Omental fat pad (tissue), 4 donors: Measurements from ENCODE around the gene KRTDAP. TPM values are rescaled to one million over a fixed set of nuclear protein-coding genes. Genes with fewer than 3 reads are reported as not detected.

Source experiments
- ATAC-seq: fragments of 150-250 bp; one replicate; pipeline ENCODE4 v1.9.1; 2016; ENCODE audit warnings: mild to moderate bottlenecking, moderate library complexity; ENCODE audit not compliant: low FRiP score
- DNase-seq: peaks from one replicate; pipeline ENCODE4 v3.0.0-alpha.2; 2019; ENCODE audit warnings: low spot score
- total RNA-seq, 4 donors: library from RNA; depleted of rRNA; stranded (reverse); fragments of >200 nt; gene quantifications; one replicate each; pipeline ENCODE4 v1.1.0, GENCODE V29; 2016
- TF ChIP-seq, protein P1 (sequence below), 3 donors: fragments of 450-650 bp; IDR thresholded peaks; one replicate each; pipeline ENCODE4 v1.5.1; 2016 to 2017; ENCODE audit warnings: antibody characterized with exemption in 3 of 3, mild to moderate bottlenecking in 3 of 3, moderate library complexity in 2 of 3

KRTDAP gene
- total RNA-seq, 4 donors from 2014 or later: not detected

DNA sequence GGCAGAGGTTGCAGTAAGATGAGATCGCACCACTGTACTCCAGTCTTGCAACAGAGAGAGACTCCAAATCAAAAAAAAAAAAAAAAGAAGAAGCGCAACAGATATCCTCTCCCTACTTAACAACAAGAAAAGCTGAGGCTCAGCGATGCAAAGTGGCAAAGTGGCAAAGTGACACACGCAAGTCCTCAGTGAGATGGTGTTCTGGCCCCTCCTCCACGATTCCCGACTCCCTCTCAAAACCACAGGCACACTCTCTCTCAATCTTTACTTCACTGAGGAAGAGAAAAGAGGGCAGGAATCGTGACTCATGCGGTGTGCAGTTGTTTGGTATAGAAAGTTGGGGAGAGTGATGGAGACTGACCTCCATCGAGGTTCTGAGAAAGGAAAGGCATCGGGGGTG lies 29.7 kb downstream of the KRTDAP start:
- TF ChIP-seq, protein P1, sequence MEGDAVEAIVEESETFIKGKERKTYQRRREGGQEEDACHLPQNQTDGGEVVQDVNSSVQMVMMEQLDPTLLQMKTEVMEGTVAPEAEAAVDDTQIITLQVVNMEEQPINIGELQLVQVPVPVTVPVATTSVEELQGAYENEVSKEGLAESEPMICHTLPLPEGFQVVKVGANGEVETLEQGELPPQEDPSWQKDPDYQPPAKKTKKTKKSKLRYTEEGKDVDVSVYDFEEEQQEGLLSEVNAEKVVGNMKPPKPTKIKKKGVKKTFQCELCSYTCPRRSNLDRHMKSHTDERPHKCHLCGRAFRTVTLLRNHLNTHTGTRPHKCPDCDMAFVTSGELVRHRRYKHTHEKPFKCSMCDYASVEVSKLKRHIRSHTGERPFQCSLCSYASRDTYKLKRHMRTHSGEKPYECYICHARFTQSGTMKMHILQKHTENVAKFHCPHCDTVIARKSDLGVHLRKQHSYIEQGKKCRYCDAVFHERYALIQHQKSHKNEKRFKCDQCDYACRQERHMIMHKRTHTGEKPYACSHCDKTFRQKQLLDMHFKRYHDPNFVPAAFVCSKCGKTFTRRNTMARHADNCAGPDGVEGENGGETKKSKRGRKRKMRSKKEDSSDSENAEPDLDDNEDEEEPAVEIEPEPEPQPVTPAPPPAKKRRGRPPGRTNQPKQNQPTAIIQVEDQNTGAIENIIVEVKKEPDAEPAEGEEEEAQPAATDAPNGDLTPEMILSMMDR (IDR thresholded peaks at IDR 0.05): no peak
- DNase-seq (no peak), ATAC-seq (no peak)

DNA sequence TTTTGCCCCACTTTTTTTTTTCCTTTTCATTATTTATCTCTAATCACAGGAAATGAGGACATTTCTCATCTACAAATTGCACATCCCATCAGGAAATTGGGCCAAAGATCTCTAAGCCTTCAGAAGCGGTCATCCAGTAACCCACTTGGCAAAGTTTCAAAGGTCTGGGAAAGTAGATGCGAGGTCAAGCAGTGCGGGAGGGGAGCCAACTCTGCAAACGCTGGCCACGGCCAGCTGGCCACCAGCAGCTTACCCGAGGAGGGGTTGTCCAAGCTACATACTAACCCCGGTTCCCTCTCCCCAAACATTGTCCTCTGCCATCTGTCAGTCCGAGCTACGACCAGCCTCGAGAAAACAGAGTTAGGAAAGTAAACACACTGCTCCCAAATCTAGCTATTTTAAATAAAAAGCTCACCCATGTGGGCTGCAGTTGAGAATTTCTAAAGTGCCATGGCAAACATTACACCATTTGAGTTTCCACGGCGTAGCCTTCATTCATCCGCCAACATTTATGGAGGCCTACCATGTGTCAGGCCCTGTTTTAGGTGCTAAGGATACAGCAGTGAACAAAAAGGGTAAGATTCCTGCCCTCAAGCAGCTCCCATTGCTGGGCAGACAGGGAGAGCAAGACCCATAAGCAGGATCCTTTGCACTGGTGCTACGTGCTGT lies 30.7 kb downstream of the KRTDAP start:
- no peak for DNase-seq
- TF ChIP-seq, protein P1 (IDR thresholded peaks at IDR 0.05): no peak
- ATAC-seq: peak; percentile 73

DNA sequence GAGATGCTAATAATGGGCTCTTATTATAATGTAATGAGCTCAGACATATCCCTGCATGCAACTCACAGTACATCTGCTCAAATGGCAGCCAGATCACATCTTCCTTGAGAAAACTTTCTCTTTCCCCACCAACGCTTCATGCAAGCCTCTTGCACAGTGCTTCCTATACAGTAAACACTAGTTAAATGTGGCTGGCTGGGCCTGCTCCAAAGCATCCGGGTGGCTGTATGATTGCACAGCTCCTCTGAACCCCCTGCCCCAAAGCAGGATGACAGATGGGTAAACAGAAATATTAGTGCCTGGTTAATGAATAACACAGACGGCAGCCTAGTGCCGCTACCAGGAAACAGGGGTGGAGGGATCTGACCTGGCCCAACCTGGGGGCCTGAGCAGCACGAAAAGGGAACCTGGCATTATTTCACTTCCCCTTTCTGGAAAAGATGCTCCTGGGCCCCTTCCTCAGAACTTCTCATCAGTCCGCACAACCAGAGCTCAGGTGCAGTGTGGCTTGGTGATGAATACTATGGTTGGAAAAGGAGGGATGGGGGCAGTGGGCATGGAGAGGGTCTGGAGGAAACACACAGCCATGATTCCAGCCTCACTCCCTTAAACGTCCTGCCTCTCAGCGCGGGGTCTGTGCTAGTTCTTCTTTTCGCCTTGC lies 31.4 kb downstream of the KRTDAP start:
- TF ChIP-seq, protein P1 (IDR thresholded peaks at IDR 0.05): no peak
- ATAC-seq: no peak
- no peak for DNase-seq

DNA sequence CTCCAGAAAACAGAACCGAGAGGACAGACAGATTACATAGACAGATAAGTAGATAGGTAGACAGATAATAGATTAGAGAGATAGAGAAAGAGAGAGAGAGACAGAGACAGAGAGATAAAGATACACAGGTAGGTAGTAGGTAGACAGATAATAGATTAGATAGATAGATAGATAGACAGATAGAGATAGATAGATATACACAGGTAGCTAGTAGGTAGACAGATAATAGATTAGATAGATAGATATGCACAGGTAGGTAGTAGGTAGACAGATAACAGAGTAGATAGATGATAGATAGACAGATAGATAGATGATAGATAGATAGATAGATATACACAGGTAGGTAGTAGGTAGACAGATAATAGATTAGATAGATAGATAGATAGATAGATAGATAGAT lies 32.1 kb downstream of the KRTDAP start:
- no peak for ATAC-seq

DNA sequence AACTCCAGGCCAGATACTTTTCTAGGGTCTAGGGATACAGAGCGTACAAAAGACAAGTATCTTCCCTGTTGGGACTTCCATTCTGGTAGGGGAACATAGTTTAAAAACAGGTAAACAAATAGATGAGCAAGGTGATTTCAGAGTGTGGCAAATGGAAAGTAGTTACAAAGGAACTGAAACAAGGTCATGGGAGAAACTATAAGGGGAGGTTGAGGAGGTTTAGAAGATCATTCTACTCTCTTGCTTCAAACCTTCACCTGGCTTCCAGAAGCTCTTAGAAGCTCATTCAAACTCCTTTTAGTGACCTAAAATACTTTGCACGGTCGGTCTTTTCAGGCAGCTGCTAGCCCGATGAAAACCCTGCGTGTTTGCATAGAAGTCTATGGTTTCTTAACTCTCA lies 33.1 kb downstream of the KRTDAP start:
- ATAC-seq: no peak
- DNase-seq: no peak
- TF ChIP-seq, protein P1 (IDR thresholded peaks at IDR 0.05): no peak

More for the DNA sequence above, 32.1 kb downstream of the KRTDAP start:
- DNase-seq: no peak
- TF ChIP-seq, protein P1 (IDR thresholded peaks at IDR 0.05): no peak

DNA sequence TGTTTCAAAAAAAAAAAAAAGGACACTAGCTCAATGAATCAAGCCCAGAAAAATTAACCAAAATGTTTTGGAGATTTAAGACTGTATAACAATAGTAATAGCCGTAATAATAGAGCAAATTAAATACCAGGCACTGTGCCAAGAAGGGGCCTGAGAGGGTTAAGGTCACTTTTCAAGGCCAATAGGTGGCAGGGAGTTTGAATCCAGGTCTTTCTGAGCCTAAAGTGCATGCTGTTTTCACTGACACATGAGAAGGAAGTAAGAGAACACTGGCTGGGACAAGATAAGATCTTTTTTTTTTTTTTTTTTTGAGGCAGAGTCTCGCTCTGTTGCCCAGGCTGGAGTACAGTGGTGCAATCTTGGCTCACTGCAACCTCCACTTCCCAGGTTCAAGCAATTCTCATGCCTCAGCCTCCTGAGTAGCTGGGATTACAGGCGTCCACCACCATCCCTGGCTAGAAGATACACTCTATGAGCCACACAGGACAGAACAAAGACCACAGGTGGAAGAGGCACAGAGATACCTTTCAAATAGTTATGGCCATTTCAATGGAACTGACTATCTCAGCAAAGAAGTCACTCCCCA lies 34.6 kb downstream of the KRTDAP start:
- TF ChIP-seq, protein P1 (IDR thresholded peaks at IDR 0.05): no peak
- DNase-seq (no peak), ATAC-seq (no peak)
